Tibial nerve (tissue), 4 donors: ENCODE data around the gene CRTC3.

Experiments
- EP300 ChIP-seq, 2 donors: sonication (generic); formaldehyde crosslinking; IDR thresholded peaks; one replicate each; pipeline ENCODE4 v1.6.1; 2017; ENCODE audit warnings: antibody characterized with exemption in 2 of 2, mild to moderate bottlenecking in 1 of 2
- POLR2A ChIP-seq, 2 donors: fragments of 450-650 bp; IDR thresholded peaks; one replicate each; pipeline ENCODE4 v1.6.1; 2017; ENCODE audit warnings: antibody characterized with exemption in 2 of 2, mild to moderate bottlenecking in 2 of 2, moderate library complexity in 2 of 2
- TF ChIP-seq, protein P1 (sequence below), 5 experiments: fragments of 200-600 bp in 3 of 5; fragments of 450-650 bp in 2 of 5; sonication (generic) in 3 of 5; IDR thresholded peaks; one replicate each; pipeline ENCODE4 v1.5.1; 2016 to 2019; ENCODE audit warnings: antibody characterized with exemption in 5 of 5, mild to moderate bottlenecking in 3 of 5, moderate library complexity in 2 of 5

DNA sequence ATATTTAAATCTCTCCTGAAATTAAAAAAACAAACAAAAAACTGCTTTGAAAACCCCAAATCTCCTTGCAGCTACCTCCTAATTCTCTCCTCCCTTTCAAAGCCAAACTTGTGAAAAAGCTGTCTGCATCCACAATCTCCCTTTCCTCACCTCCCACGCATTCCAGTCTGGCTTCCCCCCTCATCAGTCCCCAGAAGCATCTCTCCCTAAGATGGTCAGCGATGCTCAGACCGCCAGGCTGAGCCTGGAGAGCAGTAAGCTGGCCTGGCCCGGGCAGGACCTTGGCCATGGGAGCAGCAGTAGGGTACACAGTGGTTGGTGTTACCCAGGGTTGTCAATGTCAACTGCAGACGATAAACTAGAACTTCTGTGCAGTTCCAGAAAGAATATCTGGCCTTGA lies 154.6 kb downstream of the CRTC3 start:
- TF ChIP-seq, protein P1, sequence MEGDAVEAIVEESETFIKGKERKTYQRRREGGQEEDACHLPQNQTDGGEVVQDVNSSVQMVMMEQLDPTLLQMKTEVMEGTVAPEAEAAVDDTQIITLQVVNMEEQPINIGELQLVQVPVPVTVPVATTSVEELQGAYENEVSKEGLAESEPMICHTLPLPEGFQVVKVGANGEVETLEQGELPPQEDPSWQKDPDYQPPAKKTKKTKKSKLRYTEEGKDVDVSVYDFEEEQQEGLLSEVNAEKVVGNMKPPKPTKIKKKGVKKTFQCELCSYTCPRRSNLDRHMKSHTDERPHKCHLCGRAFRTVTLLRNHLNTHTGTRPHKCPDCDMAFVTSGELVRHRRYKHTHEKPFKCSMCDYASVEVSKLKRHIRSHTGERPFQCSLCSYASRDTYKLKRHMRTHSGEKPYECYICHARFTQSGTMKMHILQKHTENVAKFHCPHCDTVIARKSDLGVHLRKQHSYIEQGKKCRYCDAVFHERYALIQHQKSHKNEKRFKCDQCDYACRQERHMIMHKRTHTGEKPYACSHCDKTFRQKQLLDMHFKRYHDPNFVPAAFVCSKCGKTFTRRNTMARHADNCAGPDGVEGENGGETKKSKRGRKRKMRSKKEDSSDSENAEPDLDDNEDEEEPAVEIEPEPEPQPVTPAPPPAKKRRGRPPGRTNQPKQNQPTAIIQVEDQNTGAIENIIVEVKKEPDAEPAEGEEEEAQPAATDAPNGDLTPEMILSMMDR (IDR thresholded peaks at IDR 0.05), result no peak
- TF ChIP-seq EP300 (IDR thresholded peaks at IDR 0.05) (no peak), POLR2A (IDR thresholded peaks at IDR 0.05) (no peak)
